HepG2 (cell line): Measurements from ENCODE around the gene ZNHIT1. TPM values are rescaled to one million over a fixed set of nuclear protein-coding genes. Genes with fewer than 3 reads are reported as not detected.

Source experiments
- EED ChIP-seq: sonication (generic); formaldehyde crosslinking; IDR thresholded peaks from 2 replicates; pipeline ENCODE4 v1.5.0; 2020; ENCODE audit warnings: mild to moderate bottlenecking, missing genetic modification reagents
- FOXJ3 ChIP-seq: sonication (generic); formaldehyde crosslinking; IDR thresholded peaks from 2 replicates; pipeline ENCODE4 v1.4.0; 2020; ENCODE audit warnings: missing genetic modification reagents, mild to moderate bottlenecking, borderline replicate concordance
- GATA4 ChIP-seq: sonication (generic); IDR thresholded peaks from 2 replicates; pipeline ENCODE4 v1.6.1; 2016; ENCODE audit warnings: antibody characterized with exemption, low read depth, borderline replicate concordance
- KDM2A ChIP-seq: sonication (generic); formaldehyde crosslinking; IDR thresholded peaks from 2 replicates; pipeline ENCODE4 v1.4.0; 2020; ENCODE audit warnings: low read depth, missing genetic modification reagents, borderline replicate concordance
- TEAD2 ChIP-seq: sonication (generic); formaldehyde crosslinking; IDR thresholded peaks from 2 replicates; pipeline ENCODE4 v1.9.0; 2021; ENCODE audit warnings: missing genetic modification reagents
- ZNF441 ChIP-seq: sonication (generic); formaldehyde crosslinking; IDR thresholded peaks from 2 replicates; pipeline ENCODE4 v1.7.0; 2021; ENCODE audit warnings: missing genetic modification reagents, borderline replicate concordance
- ZNF557 ChIP-seq: sonication (generic); formaldehyde crosslinking; IDR thresholded peaks from 2 replicates; pipeline ENCODE4 v1.4.0; 2020; ENCODE audit warnings: missing genetic modification reagents
- ZNF619 ChIP-seq: sonication (generic); formaldehyde crosslinking; IDR thresholded peaks from 2 replicates; pipeline ENCODE4 v1.4.0; 2020; ENCODE audit warnings: mild to moderate bottlenecking, missing genetic modification reagents
- ZNF747 ChIP-seq: sonication (generic); formaldehyde crosslinking; IDR thresholded peaks from 2 replicates; pipeline ENCODE4 v1.8.1; 2023; ENCODE audit warnings: missing genetic modification reagents, mild to moderate bottlenecking, borderline replicate concordance
- ZNF879 ChIP-seq: sonication (generic); formaldehyde crosslinking; IDR thresholded peaks from 2 replicates; pipeline ENCODE4 v1.8.1; 2023; ENCODE audit warnings: missing genetic modification reagents
- polyA plus RNA-seq, 8 experiments: library from polyadenylated mRNA; depleted of rRNA in 3 of 8; stranded (reverse) in 7 of 8; unstranded in 1 of 8; fragments of >200 nt; fragmentation: Illumina TruSeq in 4 of 8; extraction: Trizol in 4 of 8; gene quantifications; 2 replicates each; pipeline versions ENCODE4 v1.2.1 to v1.2.3, GENCODE V29; 2011 to 2016; ENCODE audit warnings: low read depth in 4 of 8, missing spikeins in 1 of 8, mixed read lengths in 1 of 8; ENCODE audit not compliant: insufficient read depth in 1 of 8
- total RNA-seq, 5 experiments: library from RNA; depleted of rRNA; stranded (reverse); fragments of >200 nt; fragmentation: Illumina TruSeq; extraction: Trizol; gene quantifications; 2 replicates each; pipeline ENCODE4 v1.2.3, GENCODE V29; 2016; ENCODE audit warnings: low read depth in 1 of 5
- TF ChIP-seq, protein P1 (sequence below): sonication (generic); formaldehyde crosslinking; IDR thresholded peaks from 2 replicates; pipeline ENCODE4 v1.8.0; 2022; ENCODE audit warnings: mild to moderate bottlenecking, missing genetic modification reagents, moderate library complexity
- TF ChIP-seq, protein P2 (sequence below): sonication (generic); formaldehyde crosslinking; conservative IDR thresholded peaks from 2 replicates; pipeline ENCODE4 v1.4.0; 2020; ENCODE audit warnings: missing genetic modification reagents
- TF ChIP-seq, protein P3 (sequence below): sonication (generic); formaldehyde crosslinking; IDR thresholded peaks from 2 replicates; pipeline ENCODE4 v1.4.0; 2020; ENCODE audit warnings: missing genetic modification reagents, borderline replicate concordance
- TF ChIP-seq, protein P4 (sequence below), 2 experiments: sonication (generic) in 1 of 2; formaldehyde crosslinking in 1 of 2; IDR thresholded peaks; 2 replicates each; pipeline versions ENCODE4 v1.5.1 to v1.6.1; 2011 to 2020; ENCODE audit warnings: borderline replicate concordance in 1 of 2, low read depth in 1 of 2, low read length in 1 of 2, mild to moderate bottlenecking in 1 of 2, missing genetic modification reagents in 1 of 2, moderate library complexity in 1 of 2
- TF ChIP-seq, protein P5 (sequence below): sonication (generic); formaldehyde crosslinking; conservative IDR thresholded peaks from 2 replicates; pipeline ENCODE4 v1.8.0; 2022; ENCODE audit warnings: mild to moderate bottlenecking, moderate library complexity, missing genetic modification reagents

ZNHIT1 gene
- total and polyA plus RNA-seq, 2 of the 13 experiments (the other 11 are each of a cell fraction or from before 2014, with no cell fraction given), result 32.5 to 64.5 TPM

DNA sequence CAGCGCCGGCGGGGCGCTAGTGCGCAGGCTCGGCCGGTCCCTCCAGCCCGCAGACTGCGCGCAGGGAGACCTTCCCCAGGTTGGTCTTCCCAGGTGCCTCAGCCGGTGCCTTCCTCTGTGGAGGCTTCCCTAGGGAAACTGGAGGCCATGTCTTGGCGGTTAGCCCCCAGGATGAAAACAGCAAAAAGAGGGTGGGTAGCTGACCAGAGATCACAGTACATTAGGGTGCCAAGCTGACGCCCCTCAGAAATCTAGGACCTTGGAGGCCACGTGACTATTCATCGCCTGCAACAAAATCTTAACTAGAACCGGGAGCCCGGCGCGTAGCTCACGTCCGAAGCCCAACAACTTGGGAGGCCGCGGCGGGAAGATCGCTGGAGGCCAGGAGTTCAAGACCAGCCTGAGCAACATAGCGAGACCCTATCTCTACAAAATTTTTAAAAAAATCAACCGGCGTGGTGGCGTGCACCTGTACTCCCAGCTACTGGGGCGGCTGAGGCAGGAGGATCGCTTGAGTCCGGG lies 27.2 kb downstream of the ZNHIT1 start (continued):
- TF ChIP-seq KDM2A (CRISPR knock-in tag) (peak; percentile 25; the same call in 1 of the 2 replicates), ZNF441 (CRISPR knock-in tag) (no peak), FOXJ3 (no peak), ZNF619 (CRISPR knock-in tag) (0 out of 2 replicates have a peak, but pooled peaks have one; percentile 69), EED (CRISPR knock-in tag) (0 out of 2 replicates have a peak, but pooled peaks have one; percentile 49), GATA4 (0 out of 2 replicates have a peak, but pooled peaks have one; percentile 53), ZNF557 (CRISPR knock-in tag) (no peak), ZNF747 (no peak), TEAD2 (CRISPR knock-in tag) (no peak), ZNF879 (CRISPR knock-in tag) (0 out of 2 replicates have a peak, but pooled peaks have one; percentile 39)
- TF ChIP-seq, protein P1, sequence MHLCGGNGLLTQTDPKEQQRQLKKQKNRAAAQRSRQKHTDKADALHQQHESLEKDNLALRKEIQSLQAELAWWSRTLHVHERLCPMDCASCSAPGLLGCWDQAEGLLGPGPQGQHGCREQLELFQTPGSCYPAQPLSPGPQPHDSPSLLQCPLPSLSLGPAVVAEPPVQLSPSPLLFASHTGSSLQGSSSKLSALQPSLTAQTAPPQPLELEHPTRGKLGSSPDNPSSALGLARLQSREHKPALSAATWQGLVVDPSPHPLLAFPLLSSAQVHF (CRISPR knock-in tag), result no peak
- TF ChIP-seq, protein P2, sequence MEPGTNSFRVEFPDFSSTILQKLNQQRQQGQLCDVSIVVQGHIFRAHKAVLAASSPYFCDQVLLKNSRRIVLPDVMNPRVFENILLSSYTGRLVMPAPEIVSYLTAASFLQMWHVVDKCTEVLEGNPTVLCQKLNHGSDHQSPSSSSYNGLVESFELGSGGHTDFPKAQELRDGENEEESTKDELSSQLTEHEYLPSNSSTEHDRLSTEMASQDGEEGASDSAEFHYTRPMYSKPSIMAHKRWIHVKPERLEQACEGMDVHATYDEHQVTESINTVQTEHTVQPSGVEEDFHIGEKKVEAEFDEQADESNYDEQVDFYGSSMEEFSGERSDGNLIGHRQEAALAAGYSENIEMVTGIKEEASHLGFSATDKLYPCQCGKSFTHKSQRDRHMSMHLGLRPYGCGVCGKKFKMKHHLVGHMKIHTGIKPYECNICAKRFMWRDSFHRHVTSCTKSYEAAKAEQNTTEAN, result 0 out of 2 replicates have a peak, but pooled peaks have one; percentile 29
- TF ChIP-seq, protein P3, sequence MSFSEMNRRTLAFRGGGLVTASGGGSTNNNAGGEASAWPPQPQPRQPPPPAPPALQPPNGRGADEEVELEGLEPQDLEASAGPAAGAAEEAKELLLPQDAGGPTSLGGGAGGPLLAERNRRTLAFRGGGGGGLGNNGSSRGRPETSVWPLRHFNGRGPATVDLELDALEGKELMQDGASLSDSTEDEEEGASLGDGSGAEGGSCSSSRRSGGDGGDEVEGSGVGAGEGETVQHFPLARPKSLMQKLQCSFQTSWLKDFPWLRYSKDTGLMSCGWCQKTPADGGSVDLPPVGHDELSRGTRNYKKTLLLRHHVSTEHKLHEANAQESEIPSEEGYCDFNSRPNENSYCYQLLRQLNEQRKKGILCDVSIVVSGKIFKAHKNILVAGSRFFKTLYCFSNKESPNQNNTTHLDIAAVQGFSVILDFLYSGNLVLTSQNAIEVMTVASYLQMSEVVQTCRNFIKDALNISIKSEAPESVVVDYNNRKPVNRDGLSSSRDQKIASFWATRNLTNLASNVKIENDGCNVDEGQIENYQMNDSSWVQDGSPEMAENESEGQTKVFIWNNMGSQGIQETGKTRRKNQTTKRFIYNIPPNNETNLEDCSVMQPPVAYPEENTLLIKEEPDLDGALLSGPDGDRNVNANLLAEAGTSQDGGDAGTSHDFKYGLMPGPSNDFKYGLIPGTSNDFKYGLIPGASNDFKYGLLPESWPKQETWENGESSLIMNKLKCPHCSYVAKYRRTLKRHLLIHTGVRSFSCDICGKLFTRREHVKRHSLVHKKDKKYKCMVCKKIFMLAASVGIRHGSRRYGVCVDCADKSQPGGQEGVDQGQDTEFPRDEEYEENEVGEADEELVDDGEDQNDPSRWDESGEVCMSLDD (CRISPR knock-in tag), result no peak
- TF ChIP-seq, protein P4, sequence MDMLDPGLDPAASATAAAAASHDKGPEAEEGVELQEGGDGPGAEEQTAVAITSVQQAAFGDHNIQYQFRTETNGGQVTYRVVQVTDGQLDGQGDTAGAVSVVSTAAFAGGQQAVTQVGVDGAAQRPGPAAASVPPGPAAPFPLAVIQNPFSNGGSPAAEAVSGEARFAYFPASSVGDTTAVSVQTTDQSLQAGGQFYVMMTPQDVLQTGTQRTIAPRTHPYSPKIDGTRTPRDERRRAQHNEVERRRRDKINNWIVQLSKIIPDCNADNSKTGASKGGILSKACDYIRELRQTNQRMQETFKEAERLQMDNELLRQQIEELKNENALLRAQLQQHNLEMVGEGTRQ (IDR thresholded peaks at IDR 0.05; ENCODE audit: low read depth, low read length), result no peak
- TF ChIP-seq, protein P4 (CRISPR knock-in tag; IDR thresholded peaks at IDR 0.05; ENCODE audit: borderline replicate concordance), result peak; percentile 69; the same call in 1 of the 2 replicates
- TF ChIP-seq, protein P5, sequence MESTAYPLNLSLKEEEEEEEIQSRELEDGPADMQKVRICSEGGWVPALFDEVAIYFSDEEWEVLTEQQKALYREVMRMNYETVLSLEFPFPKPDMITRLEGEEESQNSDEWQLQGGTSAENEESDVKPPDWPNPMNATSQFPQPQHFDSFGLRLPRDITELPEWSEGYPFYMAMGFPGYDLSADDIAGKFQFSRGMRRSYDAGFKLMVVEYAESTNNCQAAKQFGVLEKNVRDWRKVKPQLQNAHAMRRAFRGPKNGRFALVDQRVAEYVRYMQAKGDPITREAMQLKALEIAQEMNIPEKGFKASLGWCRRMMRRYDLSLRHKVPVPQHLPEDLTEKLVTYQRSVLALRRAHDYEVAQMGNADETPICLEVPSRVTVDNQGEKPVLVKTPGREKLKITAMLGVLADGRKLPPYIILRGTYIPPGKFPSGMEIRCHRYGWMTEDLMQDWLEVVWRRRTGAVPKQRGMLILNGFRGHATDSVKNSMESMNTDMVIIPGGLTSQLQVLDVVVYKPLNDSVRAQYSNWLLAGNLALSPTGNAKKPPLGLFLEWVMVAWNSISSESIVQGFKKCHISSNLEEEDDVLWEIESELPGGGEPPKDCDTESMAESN (CRISPR knock-in tag), result 0 out of 2 replicates have a peak, but pooled peaks have one; percentile 0
